ENCODE data around the gene CBX8.

Gene CBX8

GRCh38 chr17:79748295-79749099 lies 48.4 kb downstream of the CBX8 start:
- DNase-seq, result no peak

DNA sequence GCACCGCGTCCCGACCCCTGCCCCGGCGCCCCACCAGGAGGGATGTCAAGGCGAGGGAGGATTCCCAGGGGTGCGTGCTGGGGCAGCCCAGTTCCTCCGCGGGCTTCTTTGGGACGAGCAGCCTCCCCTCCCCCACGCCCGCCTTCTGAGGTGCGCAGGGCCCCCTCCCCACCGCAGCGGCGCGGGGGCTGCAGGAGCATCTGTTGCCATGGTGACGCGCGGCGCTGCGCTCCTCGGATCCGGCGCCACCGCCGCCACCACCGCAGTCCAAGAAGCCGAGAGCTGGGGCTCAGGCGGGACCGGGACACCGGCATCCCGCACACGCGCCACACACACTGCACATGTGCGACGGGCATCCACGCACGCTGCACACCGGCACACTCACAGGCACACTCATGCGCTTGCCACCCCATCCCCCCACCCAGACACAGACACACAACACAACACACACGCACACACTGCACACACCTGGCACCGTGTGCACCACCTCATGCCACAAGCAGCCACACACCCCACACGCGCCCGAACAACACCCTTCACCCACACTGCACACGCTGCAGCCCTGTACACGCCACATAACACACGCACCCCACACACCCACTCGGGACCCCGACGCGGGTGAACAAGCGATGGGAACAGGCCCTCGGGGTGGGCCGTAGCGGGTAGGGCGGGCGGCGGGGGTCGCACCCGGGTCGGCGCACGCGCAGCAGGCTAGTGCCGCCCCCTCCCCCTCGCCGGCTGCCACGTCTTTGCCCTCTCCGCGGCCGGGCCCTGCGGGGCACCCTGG lies 49.2 kb downstream of the CBX8 start:
- DNase-seq, result no peak

- no peak for DNase-seq
Observed at GRCh38 chr17:79746889-79747507, 49.9 kb downstream of the CBX8 start.

DNA sequence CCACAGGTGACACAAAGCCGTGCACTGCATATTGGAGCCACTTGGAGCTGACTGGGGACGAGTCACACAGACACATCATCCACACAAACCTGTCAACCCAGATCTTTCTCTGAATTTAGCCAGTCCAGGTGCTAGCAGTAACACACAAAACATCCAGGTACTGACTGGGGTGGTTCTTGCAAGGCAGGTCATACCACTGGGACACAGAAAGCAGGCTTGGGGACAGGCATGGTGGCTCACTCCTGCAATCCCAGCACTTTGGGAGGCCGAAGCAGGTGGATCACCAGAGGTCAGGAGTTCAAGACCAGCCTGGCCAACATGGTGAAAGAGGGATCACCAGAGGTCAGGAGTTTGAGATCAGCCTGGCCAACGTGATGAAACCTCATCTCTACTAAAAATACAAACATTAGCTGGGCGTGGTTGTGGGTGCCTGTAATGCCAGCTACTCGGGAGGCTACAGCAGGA lies 51.2 kb downstream of the CBX8 start:
- DNase-seq, result no peak

DNA sequence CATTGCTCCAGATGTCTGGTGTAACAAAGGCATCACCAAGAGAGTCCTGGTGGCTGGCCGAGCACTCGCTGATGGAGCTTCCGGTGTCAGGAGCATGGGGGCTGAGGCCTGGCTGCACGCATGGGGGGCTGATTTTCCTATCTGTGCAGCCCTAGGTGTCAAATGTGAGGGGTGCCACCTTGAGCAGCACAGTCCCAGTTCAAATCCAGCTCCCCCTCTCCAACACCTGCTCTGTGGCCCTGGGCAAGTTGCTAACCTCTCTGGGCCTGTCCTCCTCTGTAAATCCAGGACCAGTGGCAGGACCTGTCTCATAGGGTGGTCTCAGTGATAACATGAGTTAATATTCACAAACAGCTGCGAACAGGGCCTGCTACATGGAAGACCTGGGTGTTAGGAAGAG lies 53.3 kb downstream of the CBX8 start:
- DNase-seq, result no peak

- no peak for DNase-seq
Observed at GRCh38 chr17:79742951-79743476, 53.9 kb downstream of the CBX8 start.

DNA sequence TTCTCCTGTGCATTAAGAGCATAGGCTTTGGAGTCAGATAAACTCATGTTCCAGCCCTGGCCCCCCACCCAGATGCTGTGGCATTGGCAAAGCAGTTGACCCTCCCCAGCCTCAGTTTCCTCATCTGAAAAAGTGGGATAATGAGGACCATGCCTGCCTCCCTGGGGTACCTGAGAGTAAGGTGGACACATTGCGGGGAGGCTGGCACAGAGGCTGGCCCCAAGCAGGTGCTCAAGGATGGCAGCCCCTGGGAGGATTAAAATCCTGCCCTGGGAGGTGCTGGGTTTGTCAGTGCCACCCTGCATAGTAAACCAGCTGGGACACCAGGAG lies 54.3 kb downstream of the CBX8 start:
- DNase-seq, result no peak
